ENCODE measurements around the gene QSOX2.

Gene QSOX2

GRCh38 chr9:136223871-136224640 lies 21.6 kb downstream of the QSOX2 start:
- H3K4me3 ChIP-seq (ENCODE audit: low read length): no peak overlapping the region
- no peak for TF ChIP-seq CTCF (conservative IDR thresholded peaks at IDR 0.05; ENCODE audit: low read depth, low read length)
- no peak for DNase-seq (ENCODE audit: low read depth)

- no peak for DNase-seq (ENCODE audit: low read depth)
- no peak for TF ChIP-seq CTCF (conservative IDR thresholded peaks at IDR 0.05; ENCODE audit: low read depth, low read length)
- no peak overlapping the region for H3K4me3 ChIP-seq (ENCODE audit: low read length)
These were observed 22.7 kb downstream of the QSOX2 start for GRCh38 chr9:136222906-136223285.

GRCh38 chr9:136222166-136222905 lies 23.3 kb downstream of the QSOX2 start:
- TF ChIP-seq CTCF (conservative IDR thresholded peaks at IDR 0.05; ENCODE audit: low read depth, low read length): no peak
- no peak overlapping the region for H3K4me3 ChIP-seq (ENCODE audit: low read length)
- DNase-seq (ENCODE audit: low read depth): no peak

- no peak for TF ChIP-seq CTCF (conservative IDR thresholded peaks at IDR 0.05; ENCODE audit: low read depth, low read length)
- no peak overlapping the region for H3K4me3 ChIP-seq (ENCODE audit: low read length)
- DNase-seq (ENCODE audit: low read depth): no peak
These were observed 25.4 kb downstream of the QSOX2 start for GRCh38 chr9:136220017-136220729.

GRCh38 chr9:136219276-136219675 lies 26.3 kb downstream of the QSOX2 start:
- DNase-seq (ENCODE audit: low read depth): peak; percentile 16
- no peak overlapping the region for H3K4me3 ChIP-seq (ENCODE audit: low read length)
- TF ChIP-seq CTCF (conservative IDR thresholded peaks at IDR 0.05; ENCODE audit: low read depth, low read length): no peak

GRCh38 chr9:136218673-136219072 lies 26.9 kb downstream of the QSOX2 start:
- no peak for DNase-seq (ENCODE audit: low read depth)
- H3K4me3 ChIP-seq (ENCODE audit: low read length): no peak overlapping the region
- TF ChIP-seq CTCF (conservative IDR thresholded peaks at IDR 0.05; ENCODE audit: low read depth, low read length): no peak
